ENCODE results near the gene CD82. TPM values are rescaled to one million over a fixed set of nuclear protein-coding genes. Genes with fewer than 3 reads are reported as not detected.
"Not testable (repeated sequence)": the region's sequence is repeated elsewhere in the genome, so short reads cannot be mapped to it uniquely, and the experiment has no call there.

The CD82 gene
- total and polyA plus RNA-seq, 2 donors (not counting 1 experiment from before 2014, with no cell fraction given), result 192 to 438 TPM

GRCh38 chr11:44659641-44660040 is 94.2 kb downstream of the CD82 start:
- Histone ChIP-seq H3K27me3 (replicated peaks in 1 of 4; ENCODE audit: control extremely low read depth in 1 of 4, control insufficient read depth in 3 of 4, insufficient read depth in 4 of 4, low read length in 3 of 4) (no peaks in the 10 kb centered on the region), H3K36me3 (replicated peaks in 1 of 2; ENCODE audit: control extremely low read depth in 1 of 2, control insufficient read depth in 1 of 2, extremely low read depth in 1 of 2, insufficient read depth in 2 of 2, low read length in 1 of 2) (no peaks in the 10 kb centered on the region), H3K27ac (ENCODE audit: low read length in 2 of 2) (no peak overlapping the region), H3K4me2 (replicated peaks; ENCODE audit: low read depth, low read length, poor library complexity, severe bottlenecking) (no peak overlapping the region), H3K9me3 (ENCODE audit: control extremely low read depth in 1 of 3, control insufficient read depth in 2 of 3, insufficient read depth in 1 of 3, low read length in 2 of 3) (peaks cover 0 to 11% (median 0%) of the 10 kb centered on the region in 3 donors), H3K4me1 (ENCODE audit: control insufficient read depth in 2 of 2, insufficient read depth in 2 of 2, low read length in 2 of 2) (no peaks in the 10 kb centered on the region), H3K9ac (ENCODE audit: low read length) (no peak overlapping the region), H3K79me2 (ENCODE audit: control insufficient read depth, insufficient read depth, low read length) (no peaks in the 10 kb centered on the region), H4K20me1 (ENCODE audit: control insufficient read depth, insufficient read depth, low read length, poor library complexity, severe bottlenecking) (no peaks in the 10 kb centered on the region), H2AFZ (ENCODE audit: insufficient read depth, low read depth, low read length, poor library complexity, severe bottlenecking) (no peak overlapping the region), H3K4me3 (ENCODE audit: control extremely low read depth in 1 of 5, extremely low read depth in 1 of 5, insufficient read depth in 1 of 5, low read depth in 2 of 5, low read length in 4 of 5) (no peak overlapping the region)
- Mint-ChIP-seq H3K9me3 (ENCODE audit: insufficient read depth) (no peaks in the 10 kb centered on the region), H3K27ac (no peak overlapping the region), H3K4me1 (no peaks in the 10 kb centered on the region), H3K27me3 (peaks cover 14% of the 10 kb centered on the region), H3K4me3 (no peak overlapping the region)
- intact Hi-C loops (cut with micrococcal nuclease), result no loop called here
- ChIA-PET POLR2A (no interaction called here), CTCF (no interaction called here)
- ATAC-seq (ENCODE audit: low read depth) (no peak), DNase-seq (no peak)
- WGBS (ENCODE audit: insufficient coverage), result 15% methylated on average over 2 of the region's 4 CpGs
- TF ChIP-seq CTCF (IDR thresholded peaks at IDR 0.05), result no peak
- no peak for TF ChIP-seq EZH2 (IDR thresholded peaks at IDR 0.05; ENCODE audit: borderline replicate concordance, insufficient read depth, low read depth, low read length, poor library complexity, severe bottlenecking)

GRCh38 chr11:44660535-44660934 is 95.1 kb downstream of the CD82 start:
- H3K4me1 ChIP-seq (ENCODE audit: control insufficient read depth in 2 of 2, insufficient read depth in 2 of 2, low read length in 2 of 2); ATAC-seq (ENCODE audit: low read depth); H3K4me2 ChIP-seq (replicated peaks; ENCODE audit: low read depth, low read length, poor library complexity, severe bottlenecking); H3K9ac ChIP-seq (ENCODE audit: low read length); intact Hi-C loops (cut with micrococcal nuclease); H3K27ac ChIP-seq (ENCODE audit: low read length in 2 of 2); H4K20me1 ChIP-seq (ENCODE audit: control insufficient read depth, insufficient read depth, low read length, poor library complexity, severe bottlenecking); H3K27me3 ChIP-seq (replicated peaks in 1 of 4; ENCODE audit: control extremely low read depth in 1 of 4, control insufficient read depth in 3 of 4, insufficient read depth in 4 of 4, low read length in 3 of 4); H3K36me3 ChIP-seq (replicated peaks in 1 of 2; ENCODE audit: control extremely low read depth in 1 of 2, control insufficient read depth in 1 of 2, extremely low read depth in 1 of 2, insufficient read depth in 2 of 2, low read length in 1 of 2); H3K9me3 Mint-ChIP-seq (ENCODE audit: insufficient read depth); CTCF ChIA-PET; H3K27ac Mint-ChIP-seq; H3K4me1 Mint-ChIP-seq; DNase-seq; H2AFZ ChIP-seq (ENCODE audit: insufficient read depth, low read depth, low read length, poor library complexity, severe bottlenecking); H3K4me3 ChIP-seq (ENCODE audit: control extremely low read depth in 1 of 5, extremely low read depth in 1 of 5, insufficient read depth in 1 of 5, low read depth in 2 of 5, low read length in 4 of 5); POLR2A ChIA-PET; H3K79me2 ChIP-seq (ENCODE audit: control insufficient read depth, insufficient read depth, low read length); H3K4me3 Mint-ChIP-seq: not testable (repeated sequence)
- H3K9me3 ChIP-seq (ENCODE audit: control extremely low read depth in 1 of 3, control insufficient read depth in 2 of 3, insufficient read depth in 1 of 3, low read length in 2 of 3), result peaks cover 0 to 11% (median 0%) of the 10 kb centered on the region in 3 donors
- peaks cover 21% of the 10 kb centered on the region for H3K27me3 Mint-ChIP-seq
- 67% methylated on average over 1 of the region's 3 CpGs for WGBS (ENCODE audit: insufficient coverage)
